Stomach (tissue), 9 donors: ENCODE data around the gene RAB4A. TPM values are rescaled to one million over a fixed set of nuclear protein-coding genes. Genes with fewer than 3 reads are reported as not detected.

Source experiments
- DNase-seq, 2 donors: peaks; one replicate each; pipeline versions ENCODE4 v3.0.0 to v3.0.0-alpha.2; 2013 to 2019
- H3K27ac ChIP-seq, 5 donors: fragments of 200-600 bp in 4 of 5; sonication (generic) in 4 of 5; one replicate each; pipeline ENCODE4 v1.5.1; 2013 to 2019; ENCODE audit warnings: mild to moderate bottlenecking in 1 of 5, moderate library complexity in 1 of 5
- H3K27me3 ChIP-seq, 3 donors: fragments of 200-600 bp; sonication (generic); one replicate each; pipeline ENCODE4 v1.5.1; 2017 to 2019; ENCODE audit warnings: mixed run types in 1 of 3
- H3K36me3 ChIP-seq, 4 donors: fragments of 200-600 bp; sonication (generic); 1 replicate in 3 of 4; 2 replicates in 1 of 4; pipeline ENCODE4 v1.5.1; 2016 to 2019
- H3K4me1 ChIP-seq, 4 donors: fragments of 200-600 bp; sonication (generic); one replicate each; pipeline ENCODE4 v1.5.1; 2016 to 2019
- H3K4me3 ChIP-seq, 4 donors: fragments of 200-600 bp; sonication (generic) in 3 of 4; one replicate each; pipeline ENCODE4 v1.5.1; 2016 to 2019; ENCODE audit warnings: mild to moderate bottlenecking in 1 of 4
- H3K9me3 ChIP-seq, 4 donors: fragments of 200-600 bp; sonication (generic); one replicate each; pipeline ENCODE4 v1.5.1; 2016 to 2019
- EP300 ChIP-seq: sonication (generic); formaldehyde crosslinking; IDR thresholded peaks from one replicate; pipeline ENCODE4 v1.6.1; 2017; ENCODE audit warnings: antibody characterized with exemption
- POLR2A ChIP-seq, 4 donors: fragments of 450-650 bp; IDR thresholded peaks; one replicate each; pipeline ENCODE4 v1.6.1; 2016; ENCODE audit warnings: antibody characterized with exemption in 4 of 4, control low read depth in 2 of 4, mild to moderate bottlenecking in 1 of 4, moderate library complexity in 1 of 4
- POLR2AphosphoS5 ChIP-seq, 3 donors: sonication (generic); formaldehyde crosslinking; IDR thresholded peaks; one replicate each; pipeline ENCODE4 v1.6.1; 2016; ENCODE audit warnings: antibody characterized with exemption in 3 of 3
- WGBS, 5 donors: extraction: QIAGEN DNeasy Blood & Tissue Kit in 3 of 5; methylation state at CpG; one replicate each; pipeline versions ENCODE4 v1.1.5 to v1.1.7; 2013 to 2018; 5-methylcytosine and 5-hydroxymethylcytosine counted together
- intact Hi-C: fragments of 100-400 bp; cut with DNase I; formaldehyde crosslinking; loops from one replicate; pipeline ENCODE4 v1.15.1; 2023; ENCODE audit warnings: low total_unique reads
- polyA plus RNA-seq, 3 donors: library from polyadenylated mRNA; stranded (reverse); fragments of 200-250 nt; gene quantifications; one replicate each; pipeline ENCODE4 v1.2.3, GENCODE V29; 2013
- total RNA-seq, 5 donors: library from RNA; depleted of rRNA; stranded (reverse); fragments of >200 nt; gene quantifications; one replicate each; pipeline versions ENCODE4 v1.1.0 to v1.2.3, GENCODE V29; 2014 to 2016
- TF ChIP-seq, protein P1 (sequence below), 7 experiments: fragments of 450-650 bp in 4 of 7; fragments of 200-600 bp in 3 of 7; sonication (generic) in 3 of 7; IDR thresholded peaks; one replicate each; pipeline ENCODE4 v1.5.1; 2016 to 2019; ENCODE audit warnings: antibody characterized with exemption in 7 of 7, control low read depth in 2 of 7, mild to moderate bottlenecking in 1 of 7
- donor health status: healthy with polysubstance abuse.
- donor health status: Bipolar disorder and iron deficiency.
- donor health status: healthy.

Gene RAB4A
- total and polyA plus RNA-seq, 8 donors: 24.1 to 277 (median 46.8) TPM

DNA sequence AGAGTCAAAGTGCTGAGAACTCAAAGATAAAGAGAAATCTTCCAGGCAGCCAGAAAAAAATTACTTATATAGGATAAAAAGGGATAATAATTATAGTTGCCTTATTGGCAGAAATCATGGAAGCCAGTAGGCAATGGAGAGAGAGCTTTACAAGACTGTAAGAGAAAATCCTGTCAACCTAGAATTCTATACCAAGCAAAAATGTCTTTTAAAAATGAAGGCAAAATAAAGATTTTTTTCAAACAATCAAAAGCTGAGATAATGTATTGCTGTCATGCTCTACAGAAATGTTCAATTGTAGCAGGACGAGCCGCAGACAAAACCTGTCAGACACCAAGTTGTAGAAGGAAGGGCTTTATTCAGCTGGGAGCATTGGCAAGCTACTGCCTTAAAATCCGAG, 26.8 kb upstream of the RAB4A start:
- WGBS, 5 donors: 91 to 100% (median 94%) methylated on average over 3 of the region's 3 CpGs
- no peaks in the 10 kb centered on the region for H3K36me3 ChIP-seq
- intact Hi-C loops: no loop called here

DNA sequence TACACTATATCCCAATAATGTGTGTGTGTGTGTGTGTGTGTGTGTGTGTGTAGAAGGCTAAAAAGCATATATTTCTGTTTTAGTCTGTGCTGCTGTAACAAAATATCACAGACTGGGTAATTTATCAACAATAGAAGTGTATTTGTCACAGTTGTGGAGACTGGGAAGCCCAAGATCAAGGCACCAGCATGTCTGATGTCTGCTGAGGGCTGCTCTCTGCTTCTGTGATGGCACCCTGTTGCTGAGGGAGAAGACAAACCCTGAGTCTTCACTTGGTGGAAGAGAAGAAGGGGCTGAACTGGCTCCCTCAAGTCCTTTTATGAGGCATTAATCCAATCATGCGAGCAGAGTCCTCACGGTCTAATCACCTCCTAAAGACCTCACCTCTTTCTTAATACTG, 23.0 kb upstream of the RAB4A start:
- no peak overlapping the region for H3K27ac ChIP-seq

More for the DNA sequence above, 26.8 kb upstream of the RAB4A start:
- no peaks in the 10 kb centered on the region for H3K27me3 ChIP-seq
- no peak for TF ChIP-seq EP300
- peaks cover 3 to 21% (median 18%) of the 10 kb centered on the region in 4 donors for H3K9me3 ChIP-seq
- no peak overlapping the region for H3K4me3 ChIP-seq
- DNase-seq: no peak
- H3K4me1 ChIP-seq: peaks cover 0 to 7% (median 0%) of the 10 kb centered on the region in 4 donors
- no peak overlapping the region for H3K27ac ChIP-seq

DNA sequence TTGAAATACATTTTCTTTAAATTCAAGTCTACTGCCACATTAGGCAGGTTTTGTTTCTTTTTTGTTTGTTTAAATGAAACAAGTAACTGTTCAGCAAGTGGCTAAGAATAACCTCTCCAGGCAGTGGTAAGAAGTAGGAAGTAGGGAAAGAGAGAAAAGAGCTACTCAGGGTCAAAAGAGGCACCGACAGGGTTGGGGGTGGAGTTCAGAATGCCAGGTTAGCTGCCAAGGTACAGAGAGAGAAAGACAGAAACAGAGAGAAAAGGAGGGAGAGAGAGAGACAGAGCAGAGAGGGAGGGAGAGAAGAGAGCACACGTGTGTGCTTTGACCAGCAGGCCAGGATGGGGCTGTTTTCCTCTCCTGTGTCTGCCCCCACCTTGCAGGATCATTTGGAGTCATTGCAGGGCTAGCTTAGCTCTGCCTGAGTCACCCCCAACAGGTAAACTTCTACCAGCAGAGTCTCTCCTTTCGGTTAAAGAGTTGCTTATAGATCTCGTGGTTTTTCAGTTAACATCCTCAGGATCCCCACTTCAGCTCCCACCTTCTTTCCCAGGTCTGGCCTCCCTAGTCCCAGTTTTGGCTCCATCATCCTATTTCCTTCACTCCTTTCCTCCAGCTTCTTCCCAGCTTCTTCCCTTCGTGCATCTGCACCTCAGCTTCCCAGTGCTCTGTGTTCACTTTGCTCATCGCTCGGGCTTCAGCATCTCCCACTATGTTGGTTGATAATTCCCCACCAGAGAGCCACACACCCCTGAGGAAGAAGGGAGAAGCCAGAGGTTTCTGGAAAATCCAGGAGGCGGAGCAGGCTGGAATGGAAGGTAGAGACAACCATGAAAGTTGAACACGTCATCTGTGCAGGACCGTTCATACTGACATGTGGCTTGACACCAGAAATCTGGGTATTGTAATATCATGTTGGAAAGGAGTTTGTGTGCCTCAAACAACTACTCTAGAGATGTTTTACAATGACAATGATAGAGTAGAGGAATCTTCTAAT, 21.8 kb upstream of the RAB4A start:
- Histone ChIP-seq H3K27ac (no peak overlapping the region), H3K36me3 (no peaks in the 10 kb centered on the region), H3K27me3 (no peaks in the 10 kb centered on the region), H3K9me3 (peaks cover 3 to 6% (median 5%) of the 10 kb centered on the region in 4 donors), H3K4me3 (no peak overlapping the region), H3K4me1 (peaks cover 0 to 21% (median 4%) of the 10 kb centered on the region in 4 donors)
- whole genome bisulfite sequencing, 5 donors: 57 to 67% (median 65%) methylated on average over 10 of the region's 10 CpGs
- intact Hi-C loops: no loop called here
- TF ChIP-seq EP300: no peak
- no peak for TF ChIP-seq POLR2A (IDR thresholded peaks at IDR 0.05)
- TF ChIP-seq POLR2AphosphoS5 (IDR thresholded peaks at IDR 0.05): no peak
- TF ChIP-seq, protein P1, sequence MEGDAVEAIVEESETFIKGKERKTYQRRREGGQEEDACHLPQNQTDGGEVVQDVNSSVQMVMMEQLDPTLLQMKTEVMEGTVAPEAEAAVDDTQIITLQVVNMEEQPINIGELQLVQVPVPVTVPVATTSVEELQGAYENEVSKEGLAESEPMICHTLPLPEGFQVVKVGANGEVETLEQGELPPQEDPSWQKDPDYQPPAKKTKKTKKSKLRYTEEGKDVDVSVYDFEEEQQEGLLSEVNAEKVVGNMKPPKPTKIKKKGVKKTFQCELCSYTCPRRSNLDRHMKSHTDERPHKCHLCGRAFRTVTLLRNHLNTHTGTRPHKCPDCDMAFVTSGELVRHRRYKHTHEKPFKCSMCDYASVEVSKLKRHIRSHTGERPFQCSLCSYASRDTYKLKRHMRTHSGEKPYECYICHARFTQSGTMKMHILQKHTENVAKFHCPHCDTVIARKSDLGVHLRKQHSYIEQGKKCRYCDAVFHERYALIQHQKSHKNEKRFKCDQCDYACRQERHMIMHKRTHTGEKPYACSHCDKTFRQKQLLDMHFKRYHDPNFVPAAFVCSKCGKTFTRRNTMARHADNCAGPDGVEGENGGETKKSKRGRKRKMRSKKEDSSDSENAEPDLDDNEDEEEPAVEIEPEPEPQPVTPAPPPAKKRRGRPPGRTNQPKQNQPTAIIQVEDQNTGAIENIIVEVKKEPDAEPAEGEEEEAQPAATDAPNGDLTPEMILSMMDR (IDR thresholded peaks at IDR 0.05): no peak
- DNase-seq: no peak

More for the DNA sequence above, 23.0 kb upstream of the RAB4A start:
- Histone ChIP-seq H3K27me3 (no peaks in the 10 kb centered on the region), H3K4me3 (no peak overlapping the region), H3K4me1 (peaks cover 0 to 9% (median 0%) of the 10 kb centered on the region in 4 donors), H3K9me3 (peaks cover 3 to 18% (median 18%) of the 10 kb centered on the region in 4 donors), H3K36me3 (no peaks in the 10 kb centered on the region)
- WGBS, 5 donors: 88 to 100% (median 94%) methylated on average over 2 of the region's 2 CpGs
- intact Hi-C loops: no loop called here
- DNase-seq: no peak
- TF ChIP-seq, protein P1 (IDR thresholded peaks at IDR 0.05): no peak

DNA sequence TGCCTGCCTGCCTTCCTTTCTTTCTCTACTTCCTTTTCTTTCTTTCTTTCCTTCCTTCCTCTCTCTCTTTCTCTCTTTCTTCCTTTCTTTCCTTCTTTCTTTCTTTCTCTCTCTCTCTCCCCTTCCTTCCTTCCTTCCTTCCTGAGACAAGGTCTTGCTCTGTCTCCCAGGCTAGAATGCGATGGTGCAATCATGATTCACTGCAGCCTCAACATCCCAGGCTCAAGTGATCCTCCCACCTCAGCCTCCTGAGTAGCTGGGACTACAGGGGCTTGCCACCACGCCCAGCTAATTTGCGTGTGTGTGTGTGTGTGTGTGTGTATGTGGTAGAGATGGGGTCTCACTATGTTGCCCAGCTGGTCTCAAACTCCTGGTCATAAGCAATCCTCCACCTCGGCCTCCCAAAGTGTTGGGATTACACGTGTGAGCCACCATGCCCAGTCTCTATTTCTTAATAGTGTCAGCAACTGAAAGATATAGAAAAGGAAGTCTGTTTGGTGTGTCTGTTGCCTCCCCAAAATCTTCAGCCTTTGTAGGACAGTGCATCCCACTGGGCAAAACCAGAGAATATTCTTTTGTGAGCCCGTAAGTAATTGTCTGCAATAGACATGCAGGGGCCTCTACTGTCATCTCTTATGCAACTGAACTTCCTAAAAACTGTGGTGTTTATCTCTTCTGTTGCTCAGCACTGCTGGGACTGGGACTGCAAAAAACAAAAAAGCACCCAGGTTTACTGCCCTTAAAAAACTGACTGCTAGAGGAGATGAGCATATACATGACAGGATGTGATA, 20.9 kb upstream of the RAB4A start:
- TF ChIP-seq EP300 (no peak), POLR2AphosphoS5 (IDR thresholded peaks at IDR 0.05) (no peak), POLR2A (IDR thresholded peaks at IDR 0.05) (no peak)
- TF ChIP-seq, protein P1 (IDR thresholded peaks at IDR 0.05): no peak
- Histone ChIP-seq H3K9me3 (no peaks in the 10 kb centered on the region), H3K27ac (no peak overlapping the region), H3K36me3 (no peaks in the 10 kb centered on the region), H3K4me3 (no peak overlapping the region), H3K4me1 (peaks cover 0 to 21% (median 4%) of the 10 kb centered on the region in 4 donors), H3K27me3 (no peaks in the 10 kb centered on the region)
- 83 to 93% (median 85%) methylated on average over 6 of the region's 6 CpGs for WGBS, 5 donors
- DNase-seq: no peak
- intact Hi-C loops: loop anchor here (10.0 kb wide), 1 partner anchor 225 kb away; no protein-coding TSS in a partner anchor
